Activated CD8-positive, alpha-beta T cell treated with anti-CD3 and anti-CD28 coated beads for 36 hours (primary cell): ENCODE results near the gene SLC25A26. TPM values are rescaled to one million over a fixed set of nuclear protein-coding genes. Genes with fewer than 3 reads are reported as not detected.

Source experiments
- ATAC-seq: fragments of 200-7000 bp; cut with Tn5 transposase; one replicate; pipeline ENCODE4 v1.10.0; 2021; ENCODE audit warnings: mild to moderate bottlenecking, moderate library complexity
- CTCF ChIA-PET: fragments of 350-600 bp; sonication (Branson Sonifier 250); formaldehyde crosslinking; loops from one replicate; lab custom pipeline; 2021; ENCODE audit warnings: antibody characterized with exemption; lab: Charles Lee
- POLR2A ChIA-PET: fragments of 350-600 bp; sonication (Branson Sonifier 250); formaldehyde crosslinking; loops from one replicate; lab custom pipeline; 2021; ENCODE audit warnings: antibody characterized with exemption; lab: Charles Lee
- DNase-seq: peaks from one replicate; pipeline ENCODE4 v3.0.0-alpha.2; 2020
- H3K27ac Mint-ChIP-seq: one replicate; pipeline ENCODE4 v1.8.0; 2021; ENCODE audit warnings: mild to moderate bottlenecking, mixed read lengths
- H3K27me3 Mint-ChIP-seq: one replicate; pipeline ENCODE4 v1.8.0; 2021; ENCODE audit warnings: mixed read lengths
- H3K36me3 Mint-ChIP-seq: one replicate; pipeline ENCODE4 v1.8.0; 2021; ENCODE audit warnings: low read depth, mixed read lengths
- H3K4me1 Mint-ChIP-seq: one replicate; pipeline ENCODE4 v1.8.0; 2021; ENCODE audit warnings: low read depth, mixed read lengths
- H3K4me3 Mint-ChIP-seq: one replicate; pipeline ENCODE4 v1.8.0; 2021; ENCODE audit warnings: mild to moderate bottlenecking, moderate library complexity, mixed read lengths
- H3K9me3 Mint-ChIP-seq: one replicate; pipeline ENCODE4 v1.8.0; 2021; ENCODE audit warnings: mixed read lengths
- intact Hi-C: fragments of 100-400 bp; cut with micrococcal nuclease; formaldehyde crosslinking; loops from one replicate; pipeline ENCODE4 v1.10.0; 2022
- total RNA-seq, 2 experiments: library from RNA; stranded (reverse); gene quantifications; one replicate each; pipeline ENCODE4 v1.2.3, GENCODE V29; 2021
- TF ChIP-seq, protein P1 (sequence below): fragments of 200-600 bp; IDR thresholded peaks from one replicate; pipeline ENCODE4 v1.8.0; 2022; ENCODE audit warnings: antibody characterized with exemption, mild to moderate bottlenecking

SLC25A26 gene
- total RNA-seq, 2 experiments from 2014 or later: 28.5 to 31.0 TPM

DNA sequence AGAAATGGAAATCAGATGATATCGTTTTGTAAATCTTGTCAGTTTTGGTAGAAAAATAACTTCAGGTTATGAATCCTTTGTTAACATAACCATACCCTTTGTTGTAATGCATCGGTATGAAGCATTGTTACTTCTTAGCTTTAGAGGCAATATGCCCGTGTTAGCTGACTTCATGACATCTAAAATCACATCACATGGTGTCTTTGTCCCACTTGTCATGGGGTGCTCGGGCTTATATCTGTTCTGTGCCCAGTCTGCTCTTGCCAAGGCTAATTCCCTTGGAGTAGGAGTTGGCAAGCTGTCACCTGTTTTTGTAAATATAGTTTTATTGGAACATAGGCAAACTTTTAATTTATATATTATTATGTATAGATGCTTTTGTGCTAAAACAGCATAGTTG, 39.6 kb downstream of the SLC25A26 start:
- Mint-ChIP-seq H3K27ac (no peak overlapping the region), H3K36me3 (peaks cover 7% of the 10 kb centered on the region), H3K4me3 (no peak overlapping the region), H3K4me1 (peaks cover 2% of the 10 kb centered on the region), H3K27me3 (no peaks in the 10 kb centered on the region), H3K9me3 (no peaks in the 10 kb centered on the region)
- no peak for ATAC-seq
- TF ChIP-seq, protein P1, sequence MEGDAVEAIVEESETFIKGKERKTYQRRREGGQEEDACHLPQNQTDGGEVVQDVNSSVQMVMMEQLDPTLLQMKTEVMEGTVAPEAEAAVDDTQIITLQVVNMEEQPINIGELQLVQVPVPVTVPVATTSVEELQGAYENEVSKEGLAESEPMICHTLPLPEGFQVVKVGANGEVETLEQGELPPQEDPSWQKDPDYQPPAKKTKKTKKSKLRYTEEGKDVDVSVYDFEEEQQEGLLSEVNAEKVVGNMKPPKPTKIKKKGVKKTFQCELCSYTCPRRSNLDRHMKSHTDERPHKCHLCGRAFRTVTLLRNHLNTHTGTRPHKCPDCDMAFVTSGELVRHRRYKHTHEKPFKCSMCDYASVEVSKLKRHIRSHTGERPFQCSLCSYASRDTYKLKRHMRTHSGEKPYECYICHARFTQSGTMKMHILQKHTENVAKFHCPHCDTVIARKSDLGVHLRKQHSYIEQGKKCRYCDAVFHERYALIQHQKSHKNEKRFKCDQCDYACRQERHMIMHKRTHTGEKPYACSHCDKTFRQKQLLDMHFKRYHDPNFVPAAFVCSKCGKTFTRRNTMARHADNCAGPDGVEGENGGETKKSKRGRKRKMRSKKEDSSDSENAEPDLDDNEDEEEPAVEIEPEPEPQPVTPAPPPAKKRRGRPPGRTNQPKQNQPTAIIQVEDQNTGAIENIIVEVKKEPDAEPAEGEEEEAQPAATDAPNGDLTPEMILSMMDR: no peak
- ChIA-PET CTCF (interaction anchor here (1.6 to 1.7 kb wide), 3 partner anchors 17 to 147 kb away, joined by 3 to 5 read pairs (median 4); no protein-coding TSS in a partner anchor), POLR2A (no interaction called here)
- intact Hi-C loops: no loop called here
- no peak for DNase-seq

DNA sequence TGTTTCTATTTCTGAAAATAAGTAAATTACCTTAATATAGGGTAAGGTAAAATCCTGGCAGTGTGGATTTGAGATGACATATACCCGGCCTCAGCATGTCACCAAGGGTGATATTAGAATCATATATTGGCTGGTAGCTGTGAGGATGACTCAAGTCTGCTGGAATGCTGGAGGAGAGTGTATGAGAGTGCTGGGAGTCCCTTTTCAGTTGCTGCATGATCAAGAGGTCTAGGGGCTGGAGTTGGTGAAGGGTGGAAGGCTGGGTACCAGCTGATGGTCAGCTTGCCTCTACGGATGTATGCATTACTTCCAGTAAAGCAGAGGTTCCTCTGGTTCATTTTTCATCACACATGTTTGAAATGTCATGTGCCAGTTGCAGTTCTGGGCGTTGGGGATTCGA, 40.6 kb downstream of the SLC25A26 start:
- intact Hi-C loops: no loop called here
- TF ChIP-seq, protein P1: no peak
- no peak overlapping the region for H3K4me3 Mint-ChIP-seq
- H3K4me1 Mint-ChIP-seq: peaks cover 2% of the 10 kb centered on the region
- H3K27ac Mint-ChIP-seq: no peak overlapping the region
- POLR2A ChIA-PET: no interaction called here
- no peaks in the 10 kb centered on the region for H3K9me3 Mint-ChIP-seq
- ATAC-seq: no peak
- H3K36me3 Mint-ChIP-seq: peaks cover 7% of the 10 kb centered on the region
- no peak for DNase-seq
- CTCF ChIA-PET: interaction anchor here (1.5 kb wide), 1 partner anchor 117 kb away, joined by 4 read pairs; no protein-coding TSS in a partner anchor
- H3K27me3 Mint-ChIP-seq: no peaks in the 10 kb centered on the region

DNA sequence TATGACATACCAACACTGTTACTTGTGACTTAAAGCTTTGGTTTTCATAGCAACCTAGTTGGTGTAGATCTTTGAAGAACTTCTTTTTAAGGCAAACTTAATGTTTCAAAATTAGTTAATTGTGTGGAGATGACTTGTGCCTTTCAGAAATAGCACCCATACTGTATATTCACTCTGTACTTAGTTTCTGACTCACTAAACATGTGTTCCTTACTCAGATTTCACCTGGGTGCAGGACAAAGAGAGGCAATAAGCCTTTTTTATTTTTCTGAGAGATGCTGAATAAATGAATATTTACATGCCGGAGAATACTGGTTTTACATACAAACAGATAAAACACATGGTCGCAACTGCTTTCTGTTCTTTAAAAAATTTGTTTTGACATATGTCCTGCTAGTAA, 44.8 kb downstream of the SLC25A26 start:
- POLR2A ChIA-PET: no interaction called here
- no peak for ATAC-seq
- Mint-ChIP-seq H3K9me3 (no peaks in the 10 kb centered on the region), H3K36me3 (peaks cover 6% of the 10 kb centered on the region), H3K4me1 (no peaks in the 10 kb centered on the region), H3K4me3 (no peak overlapping the region), H3K27me3 (no peaks in the 10 kb centered on the region), H3K27ac (no peak overlapping the region)
- intact Hi-C loops: no loop called here
- DNase-seq: no peak
- TF ChIP-seq, protein P1: no peak
- CTCF ChIA-PET: interaction anchor here (1.0 to 1.5 kb wide), 2 partner anchors 11 to 135 kb away, joined by 3 to 4 read pairs; no protein-coding TSS in a partner anchor

DNA sequence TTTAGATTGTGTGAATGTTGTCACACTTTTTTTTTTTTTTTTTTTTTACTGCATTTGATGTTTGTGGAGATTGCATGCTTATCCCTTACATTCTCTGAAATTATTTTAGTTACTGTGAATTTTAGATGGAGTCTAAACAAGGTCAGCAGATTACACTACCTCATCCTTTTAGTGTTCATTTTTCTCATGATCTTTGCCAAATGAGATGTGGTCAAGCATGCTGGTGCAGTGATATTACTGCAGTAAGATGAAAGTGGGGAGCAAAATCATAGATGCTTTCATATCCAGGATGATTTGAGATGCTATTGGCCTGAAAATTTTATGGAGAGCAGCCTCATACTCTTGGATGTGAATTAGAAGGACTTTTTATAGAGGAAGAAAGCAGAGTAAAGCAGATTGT, 45.8 kb downstream of the SLC25A26 start:
- no peak for DNase-seq
- Mint-ChIP-seq H3K27me3 (no peaks in the 10 kb centered on the region), H3K36me3 (peaks cover 11% of the 10 kb centered on the region), H3K9me3 (no peaks in the 10 kb centered on the region), H3K4me3 (no peak overlapping the region), H3K27ac (no peak overlapping the region), H3K4me1 (no peaks in the 10 kb centered on the region)
- intact Hi-C loops: no loop called here
- ATAC-seq: no peak
- TF ChIP-seq, protein P1: no peak
- ChIA-PET POLR2A (no interaction called here), CTCF (interaction anchor here (1.6 kb wide), 1 partner anchor 12 kb away, joined by 6 read pairs; no protein-coding TSS in a partner anchor)

DNA sequence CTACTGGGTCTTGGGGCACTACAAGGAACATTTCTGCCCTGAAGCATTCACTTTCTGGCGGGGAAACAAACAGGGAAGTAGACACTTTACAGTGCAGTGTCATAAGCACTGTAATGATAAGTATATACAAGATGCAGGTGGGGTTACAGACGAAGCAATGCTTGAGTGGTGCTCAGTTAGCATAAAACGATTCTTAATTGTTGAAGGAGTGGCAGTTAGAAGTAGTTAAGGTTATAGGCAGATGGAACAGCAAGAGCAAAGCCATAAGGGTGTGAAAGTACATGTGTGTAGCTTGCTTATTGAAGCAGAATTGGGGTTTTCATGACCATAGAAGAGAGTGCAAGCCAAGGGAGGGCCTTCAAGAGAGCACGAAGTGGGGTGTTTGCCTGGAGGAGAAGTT, 46.2 kb downstream of the SLC25A26 start:
- CTCF ChIA-PET: interaction anchor here (1.6 kb wide), 1 partner anchor 13 kb away, joined by 6 read pairs; no protein-coding TSS in a partner anchor
- intact Hi-C loops: no loop called here
- H3K4me3 Mint-ChIP-seq: no peak overlapping the region
- TF ChIP-seq, protein P1: no peak
- no peak for DNase-seq
- POLR2A ChIA-PET: no interaction called here
- no peaks in the 10 kb centered on the region for H3K4me1 Mint-ChIP-seq
- H3K27me3 Mint-ChIP-seq: no peaks in the 10 kb centered on the region
- ATAC-seq: no peak
- no peaks in the 10 kb centered on the region for H3K9me3 Mint-ChIP-seq
- no peak overlapping the region for H3K27ac Mint-ChIP-seq
- peaks cover 9% of the 10 kb centered on the region for H3K36me3 Mint-ChIP-seq
